Psoas muscle (tissue), 8 donors: Measurements from ENCODE around the gene E2F1. TPM values are rescaled to one million over a fixed set of nuclear protein-coding genes. Genes with fewer than 3 reads are reported as not detected.
A peak's percentile ranks its signal among the peaks of the same experiment; 100 is the strongest.

Source experiments
- ATAC-seq, 4 donors: fragments of 200-7000 bp; cut with Tn5 transposase; one replicate each; pipeline ENCODE4 v1.9.1; 2020; ENCODE audit warnings: moderate library complexity in 3 of 4, mild to moderate bottlenecking in 2 of 4
- DNase-seq, 2 donors: peaks; one replicate each; pipeline ENCODE4 v3.0.0-alpha.2; 2020
- H3K27ac ChIP-seq: fragments of 200-600 bp; one replicate; pipeline ENCODE4 v1.8.0; 2022
- H3K27me3 ChIP-seq, 3 donors: fragments of 200-600 bp in 1 of 3; one replicate each; pipeline versions ENCODE4 v1.6.1 to v1.8.0; 2013 to 2022; ENCODE audit warnings: low read length in 2 of 3, mild to moderate bottlenecking in 2 of 3, moderate library complexity in 1 of 3; ENCODE audit not compliant: insufficient read depth in 3 of 3
- H3K36me3 ChIP-seq, 2 donors: fragments of 200-600 bp in 1 of 2; one replicate each; pipeline versions ENCODE4 v1.6.1 to v1.8.0; 2013 to 2022; ENCODE audit warnings: low read depth in 1 of 2, mild to moderate bottlenecking in 1 of 2, moderate library complexity in 1 of 2; ENCODE audit not compliant: insufficient read depth in 1 of 2
- H3K4me1 ChIP-seq: fragments of 200-600 bp; one replicate; pipeline ENCODE4 v1.8.0; 2022
- H3K4me3 ChIP-seq: fragments of 200-600 bp; one replicate; pipeline ENCODE4 v1.8.0; 2022; ENCODE audit warnings: mild to moderate bottlenecking
- H3K9me3 ChIP-seq: fragments of 200-600 bp; one replicate; pipeline ENCODE4 v1.8.0; 2022
- whole genome bisulfite sequencing, 3 donors: extraction: QIAGEN DNeasy Blood & Tissue Kit; methylation state at CpG; one replicate each; pipeline versions ENCODE4 v1.1.6 to v1.1.7; 2013; 5-methylcytosine and 5-hydroxymethylcytosine counted together
- intact Hi-C, 2 donors: fragments of 100-400 bp; cut with DNase I; formaldehyde crosslinking; loops; one replicate each; pipeline versions ENCODE4 v1.11.0 to v1.14.2; 2022
- polyA plus RNA-seq, 3 donors: library from polyadenylated mRNA; stranded (reverse); fragments of 200-250 nt; gene quantifications; one replicate each; pipeline ENCODE4 v1.2.3, GENCODE V29; 2013
- total RNA-seq, 4 donors: library from RNA; stranded (reverse); fragmentation: NEBNext Ultra II Directional in 2 of 4; extraction: Animal tissue kit (Norgen Biotek cat#: 25700) in 2 of 4; gene quantifications; one replicate each; pipeline versions ENCODE4 v1.2.1 to v1.2.4, GENCODE V29; 2021 to 2023
- TF ChIP-seq, protein P1 (sequence below): fragments of 200-600 bp; IDR thresholded peaks from one replicate; pipeline ENCODE4 v1.8.0; 2022; ENCODE audit warnings: antibody characterized with exemption
- donor health status: healthy with polysubstance abuse.
- donor health status: DM: no; HTN: no; CAD: no; lungs with moderate emphysema.
- donor health status: Bipolar disorder and iron deficiency.
- donor health status: healthy.
- donor health status: DM: yes; HTN: yes; CAD: no.
- donor health status: DM: no; HTN: no; CAD: no.
- donor health status: DM: no; HTN: no; CAD: no.
- donor health status: DM: yes; HTN: yes; CAD: no.

The E2F1 gene
- total and polyA plus RNA-seq, 7 donors: 0.73 to 6.5 (median 0.84) TPM

DNA sequence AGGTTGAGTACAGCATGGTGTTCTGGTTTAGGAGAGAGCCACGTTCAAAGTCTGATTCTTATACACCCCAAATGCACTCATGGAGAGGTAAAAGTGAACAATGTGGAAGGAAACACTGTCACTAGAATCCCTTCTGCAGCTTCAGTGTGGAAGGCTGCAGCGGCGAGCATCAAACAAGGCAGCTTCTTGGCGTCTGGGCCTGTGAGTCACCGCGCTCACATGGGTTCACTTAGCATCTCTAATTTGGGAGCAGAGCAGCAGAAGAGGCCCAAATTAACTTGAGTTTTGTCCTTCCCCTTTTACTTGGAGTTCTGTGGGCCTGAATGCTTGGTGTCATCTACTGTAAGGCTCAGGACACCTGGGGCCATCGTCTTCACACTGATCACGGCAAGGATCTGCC is 10.9 kb upstream of the E2F1 start:
- 63 to 71% (median 69%) methylated on average over 8 of the region's 8 CpGs for WGBS, 3 donors
- intact Hi-C loops: no loop called here
- peak in 2 of 4 donors; percentile 49 to 56 for ATAC-seq

DNA sequence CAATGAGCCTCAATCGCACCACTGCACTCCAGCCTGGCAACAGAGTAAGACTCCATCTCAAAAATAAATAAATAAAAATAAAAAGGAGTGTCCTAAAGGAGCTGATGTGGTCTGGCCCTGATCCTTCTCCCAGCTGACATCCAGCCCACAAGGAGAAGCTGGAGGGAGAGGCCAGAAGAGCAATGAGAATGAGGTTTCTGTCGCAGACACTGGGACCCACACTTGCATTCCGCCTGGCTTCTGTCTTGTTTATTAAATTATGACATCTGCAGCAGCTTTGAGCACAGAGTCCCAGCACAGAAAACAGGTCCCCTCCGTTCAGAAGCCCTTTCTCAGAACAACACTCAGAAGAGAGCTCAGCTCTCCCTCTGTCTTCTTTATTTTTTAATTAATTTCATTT is 10.3 kb upstream of the E2F1 start:
- Histone ChIP-seq H3K4me3 (no peak overlapping the region), H3K36me3 (no peaks in the 10 kb centered on the region), H3K9me3 (no peaks in the 10 kb centered on the region), H3K27ac (no peak overlapping the region), H3K27me3 (no peaks in the 10 kb centered on the region), H3K4me1 (no peaks in the 10 kb centered on the region)
- TF ChIP-seq, protein P1, sequence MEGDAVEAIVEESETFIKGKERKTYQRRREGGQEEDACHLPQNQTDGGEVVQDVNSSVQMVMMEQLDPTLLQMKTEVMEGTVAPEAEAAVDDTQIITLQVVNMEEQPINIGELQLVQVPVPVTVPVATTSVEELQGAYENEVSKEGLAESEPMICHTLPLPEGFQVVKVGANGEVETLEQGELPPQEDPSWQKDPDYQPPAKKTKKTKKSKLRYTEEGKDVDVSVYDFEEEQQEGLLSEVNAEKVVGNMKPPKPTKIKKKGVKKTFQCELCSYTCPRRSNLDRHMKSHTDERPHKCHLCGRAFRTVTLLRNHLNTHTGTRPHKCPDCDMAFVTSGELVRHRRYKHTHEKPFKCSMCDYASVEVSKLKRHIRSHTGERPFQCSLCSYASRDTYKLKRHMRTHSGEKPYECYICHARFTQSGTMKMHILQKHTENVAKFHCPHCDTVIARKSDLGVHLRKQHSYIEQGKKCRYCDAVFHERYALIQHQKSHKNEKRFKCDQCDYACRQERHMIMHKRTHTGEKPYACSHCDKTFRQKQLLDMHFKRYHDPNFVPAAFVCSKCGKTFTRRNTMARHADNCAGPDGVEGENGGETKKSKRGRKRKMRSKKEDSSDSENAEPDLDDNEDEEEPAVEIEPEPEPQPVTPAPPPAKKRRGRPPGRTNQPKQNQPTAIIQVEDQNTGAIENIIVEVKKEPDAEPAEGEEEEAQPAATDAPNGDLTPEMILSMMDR: no peak
- DNase-seq (no peak), ATAC-seq (no peak)
- WGBS, 3 donors: 77 to 78% (median 77%) methylated on average over 4 of the region's 4 CpGs
- intact Hi-C loops: no loop called here

More for the DNA sequence above, 10.9 kb upstream of the E2F1 start:
- Histone ChIP-seq H3K36me3 (no peaks in the 10 kb centered on the region), H3K27me3 (no peaks in the 10 kb centered on the region), H3K27ac (no peak overlapping the region), H3K4me1 (no peaks in the 10 kb centered on the region), H3K9me3 (no peaks in the 10 kb centered on the region), H3K4me3 (no peak overlapping the region)
- peak; percentile 65 to 71 for DNase-seq
- TF ChIP-seq, protein P1: no peak

DNA sequence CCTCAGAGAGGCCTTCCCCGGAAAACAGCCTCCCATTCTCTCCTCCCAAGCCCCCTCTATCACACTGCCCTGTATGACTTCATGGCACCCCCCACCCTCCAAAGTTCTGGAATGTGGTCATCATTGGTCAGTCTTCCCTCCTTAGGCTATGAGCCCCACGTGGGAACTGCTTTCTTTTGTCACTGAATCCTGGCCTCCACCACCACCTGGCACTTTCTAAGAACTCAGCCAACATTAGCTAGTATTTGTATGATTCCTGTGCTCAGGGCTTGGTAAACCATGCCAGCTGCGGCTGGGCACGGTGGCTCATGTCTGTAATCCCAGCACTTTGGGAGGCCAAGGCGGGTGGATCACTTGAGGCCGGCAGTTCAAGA is 8.4 kb upstream of the E2F1 start:
- DNase-seq: no peak
- Histone ChIP-seq H3K36me3 (no peaks in the 10 kb centered on the region), H3K9me3 (no peaks in the 10 kb centered on the region), H3K4me3 (no peak overlapping the region), H3K4me1 (no peaks in the 10 kb centered on the region), H3K27me3 (no peaks in the 10 kb centered on the region), H3K27ac (no peak overlapping the region)
- intact Hi-C loops: no loop called here
- ATAC-seq: no peak
- TF ChIP-seq, protein P1: no peak
- WGBS, 3 donors: 59 to 63% (median 60%) methylated on average over 6 of the region's 6 CpGs

- DNase-seq: peak; percentile 45 to 60
- TF ChIP-seq, protein P1: no peak
- Histone ChIP-seq H3K36me3 (no peaks in the 10 kb centered on the region), H3K4me3 (no peak overlapping the region), H3K27me3 (no peaks in the 10 kb centered on the region), H3K4me1 (no peaks in the 10 kb centered on the region), H3K9me3 (no peaks in the 10 kb centered on the region), H3K27ac (no peak overlapping the region)
- 60 to 70% (median 62%) methylated on average over 16 to 17 of the region's 17 CpGs for WGBS, 3 donors
- ATAC-seq: peak in 1 of 4 donors; percentile 37
- intact Hi-C loops: no loop called here
Measured at GRCh38 chr20:33693741-33694638, 7.8 kb upstream of the E2F1 start.
